Spleen (tissue), 11 donors: ENCODE data around the gene ARID3A. TPM values are rescaled to one million over a fixed set of nuclear protein-coding genes. Genes with fewer than 3 reads are reported as not detected.

ENCODE experiments used
- DNase-seq: peaks from one replicate; pipeline ENCODE4 v3.0.0-alpha.2; 2020
- H3K27ac ChIP-seq, 8 donors: fragments of 200-600 bp; sonication (generic) in 7 of 8; 1 replicate in 4 of 8; 2 replicates in 4 of 8; pipeline versions ENCODE4 v1.5.0 to v1.8.0; 2016 to 2021; ENCODE audit warnings: inconsistent platforms in 4 of 8, mild to moderate bottlenecking in 4 of 8, moderate library complexity in 1 of 8
- H3K27me3 ChIP-seq, 7 donors: fragments of 200-600 bp; sonication (generic) in 6 of 7; replicated peaks in 1 of 7; 1 replicate in 4 of 7; 2 replicates in 3 of 7; pipeline versions ENCODE4 v1.5.0 to v1.8.0; 2016 to 2021; ENCODE audit warnings: inconsistent platforms in 3 of 7, mild to moderate bottlenecking in 1 of 7
- H3K36me3 ChIP-seq, 6 donors: fragments of 200-600 bp; sonication (generic) in 5 of 6; 1 replicate in 4 of 6; 2 replicates in 2 of 6; pipeline versions ENCODE4 v1.5.0 to v1.8.0; 2016 to 2021; ENCODE audit warnings: inconsistent platforms in 2 of 6
- H3K4me1 ChIP-seq, 6 donors: fragments of 200-600 bp; sonication (generic) in 5 of 6; 1 replicate in 3 of 6; 2 replicates in 3 of 6; pipeline versions ENCODE4 v1.5.0 to v1.8.0; 2016 to 2021; ENCODE audit warnings: inconsistent platforms in 3 of 6
- H3K4me3 ChIP-seq, 8 donors: fragments of 200-600 bp; sonication (generic) in 7 of 8; 1 replicate in 4 of 8; 2 replicates in 4 of 8; pipeline versions ENCODE4 v1.5.0 to v1.8.0; 2016 to 2021; ENCODE audit warnings: inconsistent platforms in 4 of 8, mild to moderate bottlenecking in 4 of 8, moderate library complexity in 2 of 8
- H3K9me3 ChIP-seq, 8 donors: fragments of 200-600 bp; sonication (generic) in 7 of 8; 1 replicate in 4 of 8; 2 replicates in 4 of 8; pipeline versions ENCODE4 v1.5.0 to v1.8.0; 2016 to 2021; ENCODE audit warnings: inconsistent platforms in 4 of 8
- CTCF ChIP-seq, 11 experiments: fragments of 200-600 bp in 7 of 11; fragments of 450-650 bp in 4 of 11; sonication (generic) in 4 of 11; IDR thresholded peaks in 8 of 11; conservative IDR thresholded peaks in 3 of 11; 1 replicate in 7 of 11; 2 replicates in 4 of 11; pipeline versions ENCODE4 v1.4.0 to v1.8.0; 2016 to 2021; ENCODE audit warnings: antibody characterized with exemption in 11 of 11, inconsistent platforms in 4 of 11, mild to moderate bottlenecking in 1 of 11
- POLR2A ChIP-seq, 3 donors: fragments of 450-650 bp; IDR thresholded peaks; one replicate each; pipeline ENCODE4 v1.5.1; 2017; ENCODE audit warnings: antibody characterized with exemption in 3 of 3, mild to moderate bottlenecking in 1 of 3
- POLR2AphosphoS5 ChIP-seq, 3 donors: sonication (generic); formaldehyde crosslinking; IDR thresholded peaks; one replicate each; pipeline ENCODE4 v1.5.1; 2017; ENCODE audit warnings: antibody characterized with exemption in 3 of 3
- WGBS, 5 donors: extraction: QIAGEN DNeasy Blood & Tissue Kit in 3 of 5; methylation state at CpG; one replicate each; pipeline versions ENCODE4 v1.1.5 to v1.1.7; 2013 to 2018; 5-methylcytosine and 5-hydroxymethylcytosine counted together
- intact Hi-C: fragments of 100-400 bp; cut with DNase I; formaldehyde crosslinking; loops from one replicate; pipeline ENCODE4 v1.15.0; 2023; ENCODE audit warnings: low total_unique reads
- polyA plus RNA-seq, 3 donors: library from polyadenylated mRNA; stranded (reverse); fragments of 200-250 nt; gene quantifications; one replicate each; pipeline ENCODE4 v1.2.1, GENCODE V29; 2013
- total RNA-seq, 7 donors: library from RNA; depleted of rRNA in 3 of 7; stranded (reverse); fragments of >200 nt in 3 of 7; fragmentation: NEBNext Ultra II Directional in 4 of 7; extraction: Animal tissue kit (Norgen Biotek cat#: 25700) in 4 of 7; gene quantifications; one replicate each; pipeline versions ENCODE4 v1.1.0 to v1.2.1, GENCODE V29; 2016 to 2021
- donor health status: healthy with polysubstance abuse.
- donor health status: DM: no; HTN: no; CAD: no; lungs with moderate emphysema.
- donor health status: DM: no; HTN: no; CAD: no.
- donor health status: Bipolar disorder and iron deficiency.
- donor health status: healthy.
- donor health status: DM: no; HTN: no; CAD: no.
- donor health status: DM: yes; HTN: yes; CAD: no.

ARID3A gene
- total and polyA plus RNA-seq, 10 donors: 2.5 to 42.5 (median 17.7) TPM

GRCh38 chr19:933553-933882 lies 7.7 kb downstream of the ARID3A start:
- WGBS, 5 donors: 56 to 81% (median 75%) methylated on average over 9 to 14 of the region's 14 CpGs
- Histone ChIP-seq H3K4me1 (peaks cover 31 to 94% (median 47%) of the 10 kb centered on the region in 6 donors), H3K27ac (peak overlapping the region in 6 of 8 donors; percentile 62 to 73 (median 72)), H3K36me3 (peaks cover 0 to 78% (median 11%) of the 10 kb centered on the region in 6 donors), H3K4me3 (peak overlapping the region in 1 of 8 donors; percentile 48), H3K9me3 (no peaks in the 10 kb centered on the region), H3K27me3 (no peaks in the 10 kb centered on the region)
- no peak for DNase-seq
- TF ChIP-seq CTCF (IDR thresholded peaks at IDR 0.05 in 8 of 11, conservative IDR thresholded peaks at IDR 0.05 in 3 of 11) (no peak), POLR2AphosphoS5 (IDR thresholded peaks at IDR 0.05) (no peak), POLR2A (IDR thresholded peaks at IDR 0.05) (no peak)
- intact Hi-C loops: no loop called here

GRCh38 chr19:934197-934840 lies 8.5 kb downstream of the ARID3A start:
- TF ChIP-seq POLR2AphosphoS5 (IDR thresholded peaks at IDR 0.05) (no peak), CTCF (IDR thresholded peaks at IDR 0.05 in 8 of 11, conservative IDR thresholded peaks at IDR 0.05 in 3 of 11) (no peak), POLR2A (IDR thresholded peaks at IDR 0.05) (no peak)
- DNase-seq: no peak
- Histone ChIP-seq H3K27me3 (no peaks in the 10 kb centered on the region), H3K27ac (peak overlapping the region in 6 of 8 donors; percentile 37 to 73 (median 50)), H3K4me1 (peaks cover 31 to 95% (median 46%) of the 10 kb centered on the region in 6 donors), H3K36me3 (peaks cover 0 to 76% (median 9%) of the 10 kb centered on the region in 6 donors), H3K4me3 (peak overlapping the region in 1 of 8 donors; percentile 15), H3K9me3 (no peaks in the 10 kb centered on the region)
- WGBS, 5 donors: 80 to 87% (median 83%) methylated on average over 21 to 29 of the region's 29 CpGs
- intact Hi-C loops: no loop called here

GRCh38 chr19:934865-935479 lies 9.1 kb downstream of the ARID3A start:
- WGBS, 5 donors: 22 to 44% (median 25%) methylated on average over 8 to 31 of the region's 31 CpGs
- Histone ChIP-seq H3K4me1 (peaks cover 31 to 95% (median 46%) of the 10 kb centered on the region in 6 donors), H3K27ac (peak overlapping the region in 6 of 8 donors; percentile 37 to 73 (median 50)), H3K4me3 (peak overlapping the region in 1 of 8 donors; percentile 15), H3K9me3 (no peaks in the 10 kb centered on the region), H3K27me3 (no peaks in the 10 kb centered on the region), H3K36me3 (peaks cover 0 to 75% (median 3%) of the 10 kb centered on the region in 6 donors)
- intact Hi-C loops: no loop called here
- peak; percentile 94 for DNase-seq
- TF ChIP-seq POLR2A (IDR thresholded peaks at IDR 0.05) (no peak), POLR2AphosphoS5 (IDR thresholded peaks at IDR 0.05) (peak; percentile 85 to 93 (median 90)), CTCF (IDR thresholded peaks at IDR 0.05 in 8 of 11, conservative IDR thresholded peaks at IDR 0.05 in 3 of 11) (peak in 1 of 11 experiments; percentile 14)

GRCh38 chr19:936175-936546 lies 10.3 kb downstream of the ARID3A start:
- TF ChIP-seq CTCF (IDR thresholded peaks at IDR 0.05 in 8 of 11, conservative IDR thresholded peaks at IDR 0.05 in 3 of 11) (no peak), POLR2AphosphoS5 (IDR thresholded peaks at IDR 0.05) (no peak), POLR2A (IDR thresholded peaks at IDR 0.05) (no peak)
- intact Hi-C loops: no loop called here
- no peak overlapping the region for H3K27ac ChIP-seq

More at GRCh38 chr19:936175-936546, 10.3 kb downstream of the ARID3A start:
- no peaks in the 10 kb centered on the region for H3K27me3 ChIP-seq
- H3K4me3 ChIP-seq: no peak overlapping the region
- DNase-seq: no peak
- WGBS, 5 donors: 91 to 99% (median 98%) methylated on average over 10 of the region's 10 CpGs
- peaks cover 0 to 63% (median 0%) of the 10 kb centered on the region in 6 donors for H3K36me3 ChIP-seq
- H3K9me3 ChIP-seq: no peaks in the 10 kb centered on the region
- H3K4me1 ChIP-seq: peaks cover 39 to 99% (median 58%) of the 10 kb centered on the region in 6 donors
